Neural progenitor cell (in vitro differentiated cells): ENCODE results near the gene MMP25.

ENCODE experiments used
- CTCF ChIP-seq: fragments of 200-600 bp; sonication (generic); IDR thresholded peaks from 2 replicates; pipeline ENCODE4 v1.5.1; 2017; ENCODE audit warnings: antibody characterized with exemption, mild to moderate bottlenecking
- EZH2 ChIP-seq: fragments of 200-600 bp; sonication (generic); IDR thresholded peaks from 2 replicates; pipeline ENCODE4 v1.6.1; 2017; ENCODE audit warnings: antibody characterized with exemption, mild to moderate bottlenecking, moderate library complexity
- EZH2phosphoT487 ChIP-seq: fragments of 200-600 bp; sonication (generic); IDR thresholded peaks from 2 replicates; pipeline ENCODE4 v1.6.1; 2017; ENCODE audit warnings: antibody characterized with exemption

DNA sequence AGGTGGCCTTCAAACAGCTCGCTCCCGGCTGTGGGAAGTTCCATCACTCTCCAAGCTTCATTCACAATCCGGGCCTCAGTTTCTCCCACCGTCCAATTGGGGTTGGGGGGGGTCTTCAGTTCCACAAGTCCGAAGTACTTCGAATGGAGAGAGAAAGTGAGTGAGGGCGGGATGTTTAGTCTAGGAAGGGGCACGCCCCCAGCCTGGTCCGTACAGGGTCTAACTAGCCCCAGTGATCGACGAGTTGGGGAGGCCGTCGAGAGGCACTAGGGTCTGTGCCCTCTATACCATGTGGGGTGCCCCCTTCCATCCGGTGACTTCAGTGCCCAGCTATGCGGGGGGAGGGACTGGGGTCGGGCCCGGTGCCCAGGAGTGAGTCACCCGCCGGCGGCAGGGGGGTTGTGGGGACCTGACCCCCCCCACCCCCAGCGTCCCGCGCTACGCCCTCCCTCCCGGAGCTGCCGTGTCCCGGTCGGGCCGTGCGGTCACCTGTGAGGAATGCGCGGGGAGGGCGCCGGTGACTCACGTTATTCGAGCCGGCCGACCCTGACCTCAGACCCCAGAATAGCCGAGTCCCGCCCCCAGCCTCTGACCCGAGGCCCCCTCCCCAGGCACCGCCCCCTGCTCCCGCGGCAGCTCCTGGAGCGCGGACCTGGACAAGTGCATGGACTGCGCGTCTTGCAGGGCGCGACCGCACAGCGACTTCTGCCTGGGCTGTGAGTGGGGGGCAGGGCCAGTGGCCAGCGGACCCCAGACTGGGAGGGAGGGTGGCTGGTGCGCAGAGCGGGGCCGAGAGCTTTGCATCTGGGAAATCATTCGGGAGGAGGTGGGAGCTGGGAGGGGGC is 25.5 kb upstream of the MMP25 start:
- TF ChIP-seq CTCF, result no peak
- TF ChIP-seq EZH2, result no peak
- TF ChIP-seq EZH2phosphoT487, result no peak
